GM12892 (cell line): Measurements from ENCODE around the gene SLC35F1.

Source experiments
- POLR2A ChIP-seq: IDR thresholded peaks from 2 replicates; pipeline ENCODE4 v1.6.1; 2011; ENCODE audit warnings: low read depth, low read length, control low read depth
- POLR2AphosphoS5 ChIP-seq: IDR thresholded peaks from 2 replicates; pipeline ENCODE4 v1.6.1; 2011; ENCODE audit warnings: low read depth, low read length, control low read depth
- TAF1 ChIP-seq: IDR thresholded peaks from 2 replicates; pipeline ENCODE4 v1.6.1; 2011; ENCODE audit warnings: low read depth, mild to moderate bottlenecking, control low read depth, low read length, borderline replicate concordance

GRCh38 chr6:117919775-117920729, 13.0 kb downstream of the SLC35F1 start:
- TF ChIP-seq POLR2A: no peak
- no peak for TF ChIP-seq POLR2AphosphoS5
- no peak for TF ChIP-seq TAF1
